Inferior parietal cortex (tissue), 1 donor: Measurements from ENCODE around the gene RNF213.
"Not testable (repeated sequence)": the region's sequence is repeated elsewhere in the genome, so short reads cannot be mapped to it uniquely, and the experiment has no call there.

ENCODE experiments used
- DNase-seq: peaks from one replicate; pipeline ENCODE4 v3.0.0-alpha.2; 2016; ENCODE audit errors: extremely low spot score

RNF213 gene

GRCh38 chr17:80248894-80249710, 11.6 kb upstream of the RNF213 start:
- no peak for DNase-seq

- DNase-seq = no peak
Measured at GRCh38 chr17:80251966-80252365, 8.7 kb upstream of the RNF213 start.

- DNase-seq = no peak
Measured at GRCh38 chr17:80252871-80253270, 7.8 kb upstream of the RNF213 start.

- DNase-seq = no peak
Measured at GRCh38 chr17:80253631-80254395, 6.8 kb upstream of the RNF213 start.

- DNase-seq = no peak
Measured at GRCh38 chr17:80254396-80255251, 6.0 kb upstream of the RNF213 start.

GRCh38 chr17:80256034-80256350, 4.7 kb upstream of the RNF213 start:
- DNase-seq = no peak

- DNase-seq = no peak
Measured at GRCh38 chr17:80257716-80258213, 2.9 kb upstream of the RNF213 start.

GRCh38 chr17:80258296-80258695, 2.4 kb upstream of the RNF213 start:
- DNase-seq = not testable (repeated sequence)

GRCh38 chr17:80259457-80260068, 1.1 kb upstream of the RNF213 start:
- no peak for DNase-seq

- no peak for DNase-seq
Measured at GRCh38 chr17:80260069-80260535, 550 bp upstream of the RNF213 start.

GRCh38 chr17:80261159-80261894, 675 bp downstream of the RNF213 start:
- DNase-seq = no peak

- DNase-seq = no peak
Measured at GRCh38 chr17:80261895-80262279, 1.2 kb downstream of the RNF213 start.

- DNase-seq = no peak
Measured at GRCh38 chr17:80262291-80262690, 1.6 kb downstream of the RNF213 start.

GRCh38 chr17:80262775-80263244, 2.2 kb downstream of the RNF213 start:
- no peak for DNase-seq

GRCh38 chr17:80263253-80264204, 2.9 kb downstream of the RNF213 start:
- no peak for DNase-seq

GRCh38 chr17:80264205-80265075, 3.8 kb downstream of the RNF213 start:
- no peak for DNase-seq

GRCh38 chr17:80265205-80266068, 4.8 kb downstream of the RNF213 start:
- DNase-seq = no peak

GRCh38 chr17:80267391-80267790, 6.7 kb downstream of the RNF213 start:
- DNase-seq = no peak
